Tibial artery (tissue), 4 donors: Measurements from ENCODE around the gene TMEM259.

ENCODE experiments used
- DNase-seq, 2 donors: peaks; one replicate each; pipeline ENCODE4 v3.0.0-alpha.2; 2019
- H3K27ac ChIP-seq, 2 donors: fragments of 200-600 bp; sonication (generic) in 1 of 2; 1 replicate in 1 of 2; 2 replicates in 1 of 2; pipeline ENCODE4 v1.5.1; 2018 to 2019; ENCODE audit warnings: mild to moderate bottlenecking in 1 of 2
- H3K27me3 ChIP-seq, 2 donors: fragments of 200-600 bp; sonication (generic) in 1 of 2; one replicate each; pipeline versions ENCODE4 v1.5.1 to v1.6.0; 2016 to 2019
- H3K36me3 ChIP-seq, 3 donors: fragments of 200-600 bp; sonication (generic) in 2 of 3; one replicate each; pipeline ENCODE4 v1.5.1; 2016 to 2019; ENCODE audit warnings: mild to moderate bottlenecking in 2 of 3
- H3K4me1 ChIP-seq, 4 donors: fragments of 200-600 bp; sonication (generic) in 2 of 4; 1 replicate in 3 of 4; 2 replicates in 1 of 4; pipeline ENCODE4 v1.5.1; 2016 to 2019
- H3K4me3 ChIP-seq, 2 donors: fragments of 200-600 bp; sonication (generic) in 1 of 2; 1 replicate in 1 of 2; 2 replicates in 1 of 2; pipeline ENCODE4 v1.5.1; 2018 to 2019; ENCODE audit warnings: mild to moderate bottlenecking in 2 of 2
- H3K9me3 ChIP-seq, 3 donors: fragments of 200-600 bp; sonication (generic) in 1 of 3; one replicate each; pipeline ENCODE4 v1.5.1; 2016 to 2019
- CTCF ChIP-seq, 2 experiments: fragments of 200-600 bp in 1 of 2; fragments of 450-650 bp in 1 of 2; IDR thresholded peaks; one replicate each; pipeline ENCODE4 v1.5.1; 2017 to 2019; ENCODE audit warnings: antibody characterized with exemption in 2 of 2, mild to moderate bottlenecking in 1 of 2, moderate library complexity in 1 of 2
- intact Hi-C: fragments of 100-400 bp; cut with DNase I; formaldehyde crosslinking; loops from one replicate; pipeline ENCODE4 v1.15.0; 2023; ENCODE audit warnings: low total_unique reads

Gene TMEM259

GRCh38 chr19:1063030-1063908 lies 42.3 kb upstream of the TMEM259 start:
- no peak for DNase-seq
- Histone ChIP-seq H3K4me1 (peaks cover 0 to 35% (median 30%) of the 10 kb centered on the region in 4 donors), H3K27ac (no peak overlapping the region), H3K9me3 (peaks cover 0 to 17% (median 14%) of the 10 kb centered on the region in 3 donors), H3K36me3 (peaks cover 0 to 9% (median 4%) of the 10 kb centered on the region in 3 donors), H3K4me3 (no peak overlapping the region), H3K27me3 (peaks cover 0 to 31% of the 10 kb centered on the region in 2 donors)
- intact Hi-C loops: no loop called here
- no peak for TF ChIP-seq CTCF (IDR thresholded peaks at IDR 0.05)

- peaks cover 4 to 9% (median 6%) of the 10 kb centered on the region in 3 donors for H3K36me3 ChIP-seq
- H3K4me3 ChIP-seq: no peak overlapping the region
- H3K9me3 ChIP-seq: peaks cover 4 to 24% (median 22%) of the 10 kb centered on the region in 3 donors
- intact Hi-C loops: no loop called here
- H3K27me3 ChIP-seq: peaks cover 0 to 23% of the 10 kb centered on the region in 2 donors
- peaks cover 0 to 34% (median 29%) of the 10 kb centered on the region in 4 donors for H3K4me1 ChIP-seq
- no peak for DNase-seq
- no peak overlapping the region for H3K27ac ChIP-seq
- no peak for TF ChIP-seq CTCF (IDR thresholded peaks at IDR 0.05)
Measured at GRCh38 chr19:1062387-1063029, 41.6 kb upstream of the TMEM259 start.

GRCh38 chr19:1061987-1062386 lies 41.1 kb upstream of the TMEM259 start:
- H3K27ac ChIP-seq: no peak overlapping the region
- intact Hi-C loops: no loop called here
- H3K4me3 ChIP-seq: no peak overlapping the region
- peaks cover 0 to 18% of the 10 kb centered on the region in 2 donors for H3K27me3 ChIP-seq
- no peak for DNase-seq
- H3K9me3 ChIP-seq: peaks cover 4 to 30% (median 27%) of the 10 kb centered on the region in 3 donors
- no peak for TF ChIP-seq CTCF (IDR thresholded peaks at IDR 0.05)
- H3K36me3 ChIP-seq: peaks cover 6 to 12% (median 8%) of the 10 kb centered on the region in 3 donors
- H3K4me1 ChIP-seq: peaks cover 0 to 29% (median 23%) of the 10 kb centered on the region in 4 donors

GRCh38 chr19:1060689-1061088 lies 39.8 kb upstream of the TMEM259 start:
- peaks cover 0 to 16% (median 13%) of the 10 kb centered on the region in 4 donors for H3K4me1 ChIP-seq
- peaks cover 9 to 25% (median 14%) of the 10 kb centered on the region in 3 donors for H3K36me3 ChIP-seq
- peaks cover 0 to 5% of the 10 kb centered on the region in 2 donors for H3K27me3 ChIP-seq
- no peak overlapping the region for H3K27ac ChIP-seq
- no peak overlapping the region for H3K4me3 ChIP-seq
- DNase-seq: no peak
- peaks cover 4 to 43% (median 40%) of the 10 kb centered on the region in 3 donors for H3K9me3 ChIP-seq
- TF ChIP-seq CTCF (IDR thresholded peaks at IDR 0.05): no peak
- intact Hi-C loops: no loop called here

- Histone ChIP-seq H3K36me3 (peaks cover 9 to 27% (median 14%) of the 10 kb centered on the region in 3 donors), H3K27ac (no peak overlapping the region), H3K9me3 (peaks cover 4 to 44% (median 43%) of the 10 kb centered on the region in 3 donors), H3K27me3 (no peaks in the 10 kb centered on the region), H3K4me1 (no peaks in the 10 kb centered on the region), H3K4me3 (no peak overlapping the region)
- intact Hi-C loops: no loop called here
- TF ChIP-seq CTCF (IDR thresholded peaks at IDR 0.05): no peak
- no peak for DNase-seq
Measured at GRCh38 chr19:1058112-1058511, 37.2 kb upstream of the TMEM259 start.
